Activated CD8-positive, alpha-beta T cell treated with anti-CD3 and anti-CD28 coated beads, Interleukin-2, amount 10 ng/mL, durations not matched to agents 7 days and 5 days (primary cell): Measurements from ENCODE around the gene C1QTNF3. TPM values are rescaled to one million over a fixed set of nuclear protein-coding genes. Genes with fewer than 3 reads are reported as not detected.
"Not testable (repeated sequence)": the region's sequence is repeated elsewhere in the genome, so short reads cannot be mapped to it uniquely, and the experiment has no call there.

Experiments
- ATAC-seq: fragments of 150-1000 bp; cut with Tn5 transposase; one replicate; pipeline ENCODE4 v1.10.0; 2021; ENCODE audit warnings: moderate library complexity
- CTCF ChIA-PET: fragments of 350-600 bp; sonication (Branson Sonifier 250); formaldehyde crosslinking; loops from one replicate; lab custom pipeline; 2021; ENCODE audit warnings: antibody characterized with exemption; lab: Charles Lee
- POLR2A ChIA-PET: fragments of 350-600 bp; sonication (Branson Sonifier 250); formaldehyde crosslinking; loops from one replicate; lab custom pipeline; 2021; ENCODE audit warnings: antibody characterized with exemption; lab: Charles Lee
- DNase-seq: peaks from one replicate; pipeline ENCODE4 v3.0.0-alpha.2; 2020
- H3K27ac Mint-ChIP-seq: one replicate; pipeline ENCODE4 v1.8.0; 2021; ENCODE audit warnings: mild to moderate bottlenecking, mixed read lengths
- H3K27me3 Mint-ChIP-seq: one replicate; pipeline ENCODE4 v1.8.0; 2021; ENCODE audit warnings: low read depth, mixed read lengths
- H3K36me3 Mint-ChIP-seq: one replicate; pipeline ENCODE4 v1.8.0; 2021; ENCODE audit warnings: low read depth, mixed read lengths
- H3K4me1 Mint-ChIP-seq: one replicate; pipeline ENCODE4 v1.8.0; 2021; ENCODE audit warnings: low read depth, mixed read lengths
- H3K4me3 Mint-ChIP-seq: one replicate; pipeline ENCODE4 v1.8.0; 2021; ENCODE audit warnings: mild to moderate bottlenecking, mixed read lengths
- H3K9me3 Mint-ChIP-seq: one replicate; pipeline ENCODE4 v1.8.0; 2022; ENCODE audit warnings: mixed read lengths; ENCODE audit not compliant: insufficient read depth
- total RNA-seq, 2 experiments: library from RNA; stranded (reverse); gene quantifications; one replicate each; pipeline ENCODE4 v1.2.3, GENCODE V29; 2021

The C1QTNF3 gene, protein sequence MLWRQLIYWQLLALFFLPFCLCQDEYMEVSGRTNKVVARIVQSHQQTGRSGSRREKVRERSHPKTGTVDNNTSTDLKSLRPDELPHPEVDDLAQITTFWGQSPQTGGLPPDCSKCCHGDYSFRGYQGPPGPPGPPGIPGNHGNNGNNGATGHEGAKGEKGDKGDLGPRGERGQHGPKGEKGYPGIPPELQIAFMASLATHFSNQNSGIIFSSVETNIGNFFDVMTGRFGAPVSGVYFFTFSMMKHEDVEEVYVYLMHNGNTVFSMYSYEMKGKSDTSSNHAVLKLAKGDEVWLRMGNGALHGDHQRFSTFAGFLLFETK
- total RNA-seq, result 1 to 10 TPM; 2.8 to 3.0 TPM

DNA sequence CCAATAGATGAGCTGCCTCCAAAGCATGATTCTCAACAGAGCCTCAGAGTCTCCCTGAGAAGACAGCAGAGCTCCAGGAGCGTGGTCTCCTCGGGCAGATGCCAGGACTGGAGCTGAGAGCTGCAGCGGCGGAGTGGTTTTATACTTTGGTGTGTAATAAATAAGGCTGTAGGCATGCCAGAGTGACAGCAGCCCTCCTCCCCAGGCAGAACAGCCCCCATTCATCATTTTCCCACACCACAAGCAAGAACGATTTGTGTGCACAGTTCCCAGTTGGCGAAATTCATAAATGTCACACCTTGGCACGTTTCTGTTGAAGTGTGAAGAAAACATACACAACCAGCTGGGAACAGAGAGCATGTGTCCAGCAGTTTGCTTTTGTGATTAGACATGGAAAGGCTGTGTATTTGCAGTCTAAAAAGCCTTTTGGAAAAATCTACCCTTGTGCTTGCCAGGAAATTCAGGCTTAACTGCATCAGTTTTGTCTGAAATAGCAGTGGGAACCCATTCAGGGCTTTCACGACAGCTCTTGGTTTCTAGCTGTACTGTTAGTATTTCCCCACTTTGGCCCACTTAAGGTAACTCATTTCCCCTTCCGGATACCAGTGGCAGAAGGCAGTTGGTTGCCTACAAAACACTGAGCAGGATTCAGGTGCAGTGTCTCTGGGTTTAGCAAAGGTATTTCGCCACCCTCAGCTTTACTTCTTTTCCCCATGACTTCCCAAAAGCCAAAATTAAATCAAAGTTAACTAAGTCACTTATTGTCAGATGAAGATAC lies at the start of gene C1QTNF3:
TSS of gene C1QTNF3 (minus strand) at position 115 of the 778 bp plus-strand sequence. CDS start at position 27, 88 bp downstream.
- ATAC-seq (no peak), DNase-seq (no peak)
- H3K9me3 Mint-ChIP-seq, result no peaks in the 10 kb centered on the region
- H3K36me3 Mint-ChIP-seq, result no peaks in the 10 kb centered on the region
- ChIA-PET CTCF (no interaction called here), POLR2A (no interaction called here)
- no peaks in the 10 kb centered on the region for H3K4me1 Mint-ChIP-seq
- no peak within 1 kb of the TSS for H3K4me3 Mint-ChIP-seq
- no peak within 1 kb of the TSS for H3K27ac Mint-ChIP-seq
- no peaks in the 10 kb centered on the region for H3K27me3 Mint-ChIP-seq

DNA sequence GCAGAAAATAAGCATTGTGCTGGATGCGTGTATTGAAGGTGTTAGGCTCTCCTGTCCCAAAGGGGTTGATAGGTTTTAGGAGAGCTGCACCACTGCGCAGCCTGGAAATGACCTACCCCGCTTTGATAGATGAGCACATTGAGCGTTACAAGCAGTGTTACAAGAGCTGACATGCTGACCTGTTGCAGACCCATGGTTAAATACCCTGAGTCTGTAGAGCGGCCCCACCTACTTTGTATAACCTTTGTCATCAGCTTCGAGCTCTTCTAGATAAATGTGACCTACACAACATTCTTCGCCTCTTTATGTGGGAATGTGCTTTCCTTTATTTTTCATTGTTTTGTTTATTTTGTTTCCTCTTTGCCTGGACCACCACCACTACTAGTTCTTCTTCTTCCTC lies 48.0 kb upstream of the C1QTNF3 start:
- H3K4me1 Mint-ChIP-seq, CTCF ChIA-PET, H3K36me3 Mint-ChIP-seq, H3K4me3 Mint-ChIP-seq, POLR2A ChIA-PET, H3K27me3 Mint-ChIP-seq, H3K27ac Mint-ChIP-seq, ATAC-seq, H3K9me3 Mint-ChIP-seq, DNase-seq: not testable (repeated sequence)

DNA sequence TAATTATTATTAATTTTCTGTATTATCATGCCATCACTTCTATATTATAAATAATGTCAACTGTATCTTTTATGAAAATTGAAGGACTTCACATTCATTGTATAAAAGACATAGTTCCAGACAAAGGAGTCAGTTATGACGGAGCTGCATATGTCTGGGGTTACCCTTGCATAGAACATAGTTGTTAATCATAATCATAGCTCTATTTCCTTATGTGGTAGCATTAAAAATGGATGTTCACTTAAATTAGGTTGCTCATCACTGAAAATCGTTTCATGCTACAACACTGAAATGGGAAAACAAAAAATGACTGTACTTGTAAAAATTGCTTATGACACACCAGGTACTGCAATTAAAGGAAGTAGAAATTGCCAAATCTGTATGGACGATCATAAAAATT lies 46.8 kb upstream of the C1QTNF3 start:
- DNase-seq, H3K9me3 Mint-ChIP-seq, H3K27me3 Mint-ChIP-seq, H3K27ac Mint-ChIP-seq, CTCF ChIA-PET, H3K4me3 Mint-ChIP-seq, ATAC-seq, H3K36me3 Mint-ChIP-seq, POLR2A ChIA-PET, H3K4me1 Mint-ChIP-seq: not testable (repeated sequence)

DNA sequence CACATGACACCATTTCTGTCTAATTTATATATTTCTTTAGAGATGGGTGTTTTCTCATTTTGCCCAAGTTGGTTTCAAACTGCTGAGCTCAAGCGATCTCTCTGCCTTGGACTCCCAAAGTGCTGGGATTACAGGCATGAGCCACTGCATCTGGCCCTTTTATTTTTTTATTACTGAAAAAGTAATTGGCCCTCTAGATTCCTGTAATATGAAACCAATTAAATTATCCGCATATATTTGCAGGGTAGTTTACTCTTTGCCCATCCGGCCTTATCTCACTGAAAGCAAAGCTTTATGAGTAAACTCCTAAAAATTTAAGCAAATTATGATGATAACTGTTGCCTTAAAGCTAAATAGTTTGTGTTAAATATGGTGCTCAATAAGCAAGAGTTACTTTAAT lies 44.7 kb upstream of the C1QTNF3 start:
- ATAC-seq, DNase-seq, POLR2A ChIA-PET, H3K36me3 Mint-ChIP-seq, H3K27me3 Mint-ChIP-seq, H3K9me3 Mint-ChIP-seq, H3K4me3 Mint-ChIP-seq, H3K4me1 Mint-ChIP-seq, CTCF ChIA-PET, H3K27ac Mint-ChIP-seq: not testable (repeated sequence)

DNA sequence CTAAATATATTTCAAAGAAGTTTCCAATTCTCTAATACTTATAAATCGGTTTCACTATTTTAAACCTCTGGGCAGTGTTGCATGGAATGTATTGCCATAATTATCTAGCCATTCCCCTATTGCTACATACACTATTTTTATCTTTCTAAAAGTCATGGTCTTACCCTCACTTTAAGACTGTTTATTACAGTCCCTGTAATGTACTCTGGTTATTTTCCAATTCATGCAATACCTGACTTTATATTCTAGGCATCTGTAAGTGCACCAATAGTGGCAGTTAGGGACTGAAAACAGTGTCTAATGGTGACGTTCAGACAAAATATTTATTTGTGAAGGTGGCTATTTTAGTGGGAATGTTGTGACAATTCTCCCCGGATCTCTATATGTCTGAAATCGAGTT lies 40.9 kb upstream of the C1QTNF3 start:
- H3K4me3 Mint-ChIP-seq, POLR2A ChIA-PET, CTCF ChIA-PET, H3K27ac Mint-ChIP-seq, H3K36me3 Mint-ChIP-seq, H3K9me3 Mint-ChIP-seq, H3K4me1 Mint-ChIP-seq, H3K27me3 Mint-ChIP-seq, ATAC-seq, DNase-seq: not testable (repeated sequence)

DNA sequence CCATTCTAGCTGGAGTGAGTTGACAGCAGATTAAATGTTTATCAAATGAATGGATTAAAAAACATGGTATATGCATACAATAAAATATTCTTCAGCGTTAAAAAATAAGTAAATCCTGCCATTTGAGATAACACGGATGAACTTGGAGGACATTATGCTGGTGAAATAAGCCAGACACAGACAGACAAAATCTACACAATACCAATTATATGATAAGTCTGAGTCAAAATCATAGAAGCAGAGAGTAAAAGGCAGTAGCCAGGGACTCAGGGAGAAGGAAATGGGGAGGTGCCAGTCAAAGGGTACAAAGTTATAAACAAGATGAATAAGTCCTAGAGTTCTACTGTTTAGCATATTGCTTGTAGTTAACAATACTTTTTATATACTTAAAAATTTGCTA lies 36.5 kb upstream of the C1QTNF3 start:
- H3K27me3 Mint-ChIP-seq, H3K4me1 Mint-ChIP-seq, H3K9me3 Mint-ChIP-seq, H3K27ac Mint-ChIP-seq, DNase-seq, POLR2A ChIA-PET, H3K36me3 Mint-ChIP-seq, ATAC-seq, CTCF ChIA-PET, H3K4me3 Mint-ChIP-seq: not testable (repeated sequence)

DNA sequence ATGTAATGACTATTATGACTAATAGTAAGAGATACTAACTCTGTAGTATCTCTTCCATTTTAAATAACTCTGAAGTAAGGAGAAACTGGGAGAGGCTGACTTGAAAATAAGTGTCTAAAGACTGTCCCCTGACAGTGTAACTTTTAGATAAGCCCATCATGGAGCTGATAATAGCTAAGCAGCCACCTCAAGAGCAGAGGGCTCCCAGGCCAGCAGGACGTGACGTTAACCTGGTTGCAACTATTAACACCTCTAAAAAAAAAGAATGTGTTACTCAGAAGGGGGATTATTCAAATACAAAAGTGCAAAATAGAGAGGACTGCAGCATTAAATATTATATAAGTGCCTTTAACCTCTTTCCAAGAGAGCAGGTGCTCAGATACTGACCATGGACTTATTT lies 34.6 kb upstream of the C1QTNF3 start:
- POLR2A ChIA-PET, H3K36me3 Mint-ChIP-seq, H3K9me3 Mint-ChIP-seq, H3K27ac Mint-ChIP-seq, DNase-seq, CTCF ChIA-PET, ATAC-seq, H3K4me1 Mint-ChIP-seq, H3K4me3 Mint-ChIP-seq, H3K27me3 Mint-ChIP-seq: not testable (repeated sequence)

DNA sequence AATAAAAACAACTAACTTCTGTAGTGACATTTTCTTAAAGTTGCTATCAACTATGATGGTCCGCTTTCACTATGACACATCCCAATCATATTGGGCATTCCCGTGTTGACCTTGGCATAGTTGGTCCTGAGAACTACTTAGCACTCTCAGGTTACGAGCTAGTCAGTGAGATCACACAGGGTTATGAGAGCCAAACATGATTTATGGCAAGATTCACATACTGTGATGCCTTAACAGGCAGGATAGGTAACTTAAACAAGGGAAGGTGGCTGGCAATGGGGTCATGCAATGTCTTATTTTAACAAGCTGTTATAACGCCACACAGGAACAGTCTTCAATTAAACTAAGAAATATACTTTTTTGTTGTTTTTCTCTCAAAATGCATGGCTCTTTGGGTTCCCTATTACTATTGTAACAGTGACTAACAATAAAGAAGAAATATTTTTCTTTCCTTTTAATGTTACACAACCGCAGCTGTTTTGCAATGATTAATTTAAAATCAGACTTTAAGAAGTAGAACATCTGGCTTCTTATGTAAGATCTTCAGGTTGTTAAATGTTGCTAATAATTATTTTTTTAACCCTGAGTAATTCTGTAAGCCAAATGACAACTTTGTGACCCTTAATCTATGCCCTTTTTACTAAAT lies 33.8 kb upstream of the C1QTNF3 start:
- H3K27me3 Mint-ChIP-seq, ATAC-seq, DNase-seq, H3K36me3 Mint-ChIP-seq, H3K27ac Mint-ChIP-seq, CTCF ChIA-PET, POLR2A ChIA-PET, H3K4me3 Mint-ChIP-seq, H3K4me1 Mint-ChIP-seq, H3K9me3 Mint-ChIP-seq: not testable (repeated sequence)

DNA sequence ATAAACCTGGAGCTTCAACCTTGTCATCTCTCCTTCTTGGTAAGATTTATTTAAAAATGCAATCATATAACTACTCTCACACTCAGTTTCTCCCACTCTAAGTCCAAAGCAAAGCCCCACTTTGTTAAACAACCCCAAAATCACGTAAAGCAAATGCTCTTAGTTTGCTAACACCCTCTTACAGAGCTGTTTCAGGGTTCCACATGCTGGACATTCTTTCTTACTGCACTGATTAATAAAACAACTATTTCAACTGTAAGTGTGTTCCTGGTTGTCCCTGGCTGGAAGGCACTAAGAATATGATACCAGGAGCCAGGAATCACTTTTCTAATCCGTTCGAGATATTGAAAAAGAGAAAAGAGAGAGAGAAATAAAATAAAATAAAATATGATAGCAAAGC lies 31.5 kb upstream of the C1QTNF3 start:
- H3K9me3 Mint-ChIP-seq, H3K4me3 Mint-ChIP-seq, CTCF ChIA-PET, POLR2A ChIA-PET, ATAC-seq, H3K36me3 Mint-ChIP-seq, H3K27ac Mint-ChIP-seq, H3K4me1 Mint-ChIP-seq, DNase-seq, H3K27me3 Mint-ChIP-seq: not testable (repeated sequence)

DNA sequence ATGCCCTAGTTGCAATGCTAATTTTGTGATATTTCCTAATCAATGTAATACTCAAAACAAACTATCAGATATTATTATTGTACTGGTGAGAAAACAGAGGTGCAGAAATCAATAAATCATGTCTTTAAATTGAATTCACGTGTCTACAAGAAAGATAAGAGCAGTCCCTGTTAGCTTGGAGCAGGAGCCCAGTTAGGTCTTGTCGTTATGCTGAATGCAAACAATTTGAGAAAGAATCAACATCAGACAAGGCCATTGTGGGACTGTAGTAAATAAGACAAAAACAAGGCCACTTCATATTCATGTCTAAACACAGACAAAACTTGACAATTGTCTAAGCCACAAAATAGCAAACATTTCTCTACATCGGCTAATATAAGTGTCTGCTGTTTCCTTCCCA lies 31.1 kb upstream of the C1QTNF3 start:
- H3K9me3 Mint-ChIP-seq, H3K4me3 Mint-ChIP-seq, POLR2A ChIA-PET, H3K27ac Mint-ChIP-seq, DNase-seq, ATAC-seq, H3K4me1 Mint-ChIP-seq, H3K36me3 Mint-ChIP-seq, H3K27me3 Mint-ChIP-seq, CTCF ChIA-PET: not testable (repeated sequence)

DNA sequence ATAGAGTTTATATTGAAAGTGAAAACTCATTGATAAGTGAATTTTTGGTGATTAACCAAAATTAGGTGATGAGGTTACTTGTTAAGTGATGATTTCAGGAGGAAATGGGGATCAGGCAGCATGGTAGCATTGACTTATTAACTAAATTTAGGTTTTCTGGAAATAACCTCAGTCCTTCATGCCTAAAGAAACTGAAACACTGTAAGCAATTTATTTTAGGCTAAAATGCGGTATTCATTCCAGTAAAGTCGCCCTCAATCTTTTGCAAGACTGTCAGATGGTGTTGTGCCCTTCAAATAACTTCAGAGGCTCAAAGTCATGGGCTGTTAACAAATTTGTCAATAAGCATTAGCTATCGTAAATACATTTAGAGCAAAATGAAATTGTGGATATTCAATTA lies 27.6 kb upstream of the C1QTNF3 start:
- POLR2A ChIA-PET, H3K4me1 Mint-ChIP-seq, H3K4me3 Mint-ChIP-seq, DNase-seq, H3K36me3 Mint-ChIP-seq, H3K9me3 Mint-ChIP-seq, ATAC-seq, H3K27me3 Mint-ChIP-seq, H3K27ac Mint-ChIP-seq, CTCF ChIA-PET: not testable (repeated sequence)

DNA sequence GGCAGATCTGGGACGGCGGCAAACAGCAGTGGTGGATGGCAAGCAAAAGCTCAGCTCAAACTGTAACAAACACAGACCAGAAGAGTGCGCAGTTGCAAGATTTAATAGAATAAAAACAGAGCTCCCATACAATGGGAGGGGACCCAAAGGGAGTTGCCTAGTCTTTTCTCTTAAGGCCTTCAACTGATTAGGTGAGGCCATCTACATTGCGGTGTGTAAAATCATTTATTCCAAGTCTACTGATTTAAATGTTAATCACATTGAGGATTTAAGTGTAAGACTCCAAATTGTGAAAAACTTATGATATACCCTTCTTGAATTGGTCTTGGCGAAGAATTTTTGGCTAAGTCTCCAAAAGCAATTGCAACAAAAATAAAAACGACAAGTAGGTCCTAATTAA lies 21.6 kb upstream of the C1QTNF3 start:
- Mint-ChIP-seq H3K27ac (no peak overlapping the region), H3K36me3 (peaks cover 9% of the 10 kb centered on the region)
- POLR2A ChIA-PET, result no interaction called here

More for the DNA sequence above, 21.6 kb upstream of the C1QTNF3 start:
- CTCF ChIA-PET, result no interaction called here
- Mint-ChIP-seq H3K4me3 (no peak overlapping the region), H3K27me3 (no peaks in the 10 kb centered on the region), H3K9me3 (no peaks in the 10 kb centered on the region), H3K4me1 (no peaks in the 10 kb centered on the region)
- no peak for ATAC-seq
- DNase-seq, result no peak
